Nephron (organoid): ENCODE results near the gene RNF212B.
"Not testable (repeated sequence)": the region's sequence is repeated elsewhere in the genome, so short reads cannot be mapped to it uniquely, and the experiment has no call there.

Source experiments
- H3K27ac Mint-ChIP-seq, 3 experiments: 2 replicates each; pipeline ENCODE4 v1.8.0; 2020; ENCODE audit warnings: mixed read lengths in 3 of 3, mild to moderate bottlenecking in 2 of 3, moderate library complexity in 1 of 3
- H3K27me3 Mint-ChIP-seq: 2 replicates; pipeline ENCODE4 v1.8.0; 2021; ENCODE audit warnings: low read depth, mild to moderate bottlenecking, moderate library complexity, mixed read lengths
- H3K36me3 Mint-ChIP-seq: 2 replicates; pipeline ENCODE4 v1.8.0; 2020; ENCODE audit warnings: low read depth, mixed read lengths
- H3K4me1 Mint-ChIP-seq: 2 replicates; pipeline ENCODE4 v1.8.0; 2020; ENCODE audit warnings: mixed read lengths
- H3K4me3 Mint-ChIP-seq, 3 experiments: 2 replicates each; pipeline ENCODE4 v1.8.0; 2020; ENCODE audit warnings: mild to moderate bottlenecking in 3 of 3, mixed read lengths in 3 of 3, moderate library complexity in 2 of 3
- H3K9me3 Mint-ChIP-seq: 2 replicates; pipeline ENCODE4 v1.8.0; 2020; ENCODE audit warnings: mixed read lengths
- TF ChIP-seq, protein P1 (sequence below), 3 experiments: fragments of 200-600 bp; sonication (generic); IDR thresholded peaks; one replicate each; pipeline ENCODE4 v1.5.0; 2021; ENCODE audit warnings: antibody characterized with exemption in 3 of 3; ENCODE audit not compliant: unreplicated experiment in 3 of 3

Gene RNF212B

GRCh38 chr14:23237772-23238594 is at the start of gene RNF212B:
Gene RNF212B, plus strand, starts transcription at chr14:23237936. Its CDS starts 2,410 bp downstream, at chr14:23240346.
- H3K4me3 Mint-ChIP-seq, result peak within 1 kb of the TSS; percentile 53 to 78 (median 74)
- no peaks in the 10 kb centered on the region for H3K9me3 Mint-ChIP-seq
- peaks cover 19% of the 10 kb centered on the region for H3K4me1 Mint-ChIP-seq
- H3K27me3 Mint-ChIP-seq, result no peaks in the 10 kb centered on the region
- H3K27ac Mint-ChIP-seq, result peak within 1 kb of the TSS; percentile 89 to 94 (median 93)
- no peaks in the 10 kb centered on the region for H3K36me3 Mint-ChIP-seq
- TF ChIP-seq, protein P1, sequence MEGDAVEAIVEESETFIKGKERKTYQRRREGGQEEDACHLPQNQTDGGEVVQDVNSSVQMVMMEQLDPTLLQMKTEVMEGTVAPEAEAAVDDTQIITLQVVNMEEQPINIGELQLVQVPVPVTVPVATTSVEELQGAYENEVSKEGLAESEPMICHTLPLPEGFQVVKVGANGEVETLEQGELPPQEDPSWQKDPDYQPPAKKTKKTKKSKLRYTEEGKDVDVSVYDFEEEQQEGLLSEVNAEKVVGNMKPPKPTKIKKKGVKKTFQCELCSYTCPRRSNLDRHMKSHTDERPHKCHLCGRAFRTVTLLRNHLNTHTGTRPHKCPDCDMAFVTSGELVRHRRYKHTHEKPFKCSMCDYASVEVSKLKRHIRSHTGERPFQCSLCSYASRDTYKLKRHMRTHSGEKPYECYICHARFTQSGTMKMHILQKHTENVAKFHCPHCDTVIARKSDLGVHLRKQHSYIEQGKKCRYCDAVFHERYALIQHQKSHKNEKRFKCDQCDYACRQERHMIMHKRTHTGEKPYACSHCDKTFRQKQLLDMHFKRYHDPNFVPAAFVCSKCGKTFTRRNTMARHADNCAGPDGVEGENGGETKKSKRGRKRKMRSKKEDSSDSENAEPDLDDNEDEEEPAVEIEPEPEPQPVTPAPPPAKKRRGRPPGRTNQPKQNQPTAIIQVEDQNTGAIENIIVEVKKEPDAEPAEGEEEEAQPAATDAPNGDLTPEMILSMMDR (IDR thresholded peaks at IDR 0.05; ENCODE audit: unreplicated experiment in 3 of 3), result no peak

GRCh38 chr14:23193432-23193831 is 44.3 kb upstream of the RNF212B start:
- no peak overlapping the region for H3K4me3 Mint-ChIP-seq
- H3K27me3 Mint-ChIP-seq, result no peaks in the 10 kb centered on the region
- H3K27ac Mint-ChIP-seq, result peak overlapping the region; percentile 43 to 82 (median 68)
- no peaks in the 10 kb centered on the region for H3K36me3 Mint-ChIP-seq
- TF ChIP-seq, protein P1 (IDR thresholded peaks at IDR 0.05; ENCODE audit: unreplicated experiment in 3 of 3), result no peak
- no peaks in the 10 kb centered on the region for H3K9me3 Mint-ChIP-seq
- H3K4me1 Mint-ChIP-seq, result peaks cover 5% of the 10 kb centered on the region

GRCh38 chr14:23195552-23196101 is 42.1 kb upstream of the RNF212B start:
- no peak overlapping the region for H3K27ac Mint-ChIP-seq
- peaks cover 5% of the 10 kb centered on the region for H3K4me1 Mint-ChIP-seq
- H3K9me3 Mint-ChIP-seq, result no peaks in the 10 kb centered on the region
- H3K36me3 Mint-ChIP-seq, result no peaks in the 10 kb centered on the region
- no peak overlapping the region for H3K4me3 Mint-ChIP-seq
- TF ChIP-seq, protein P1 (IDR thresholded peaks at IDR 0.05; ENCODE audit: unreplicated experiment in 3 of 3), result no peak
- H3K27me3 Mint-ChIP-seq, result no peaks in the 10 kb centered on the region

GRCh38 chr14:23196487-23196886 is 41.2 kb upstream of the RNF212B start:
- not testable (repeated sequence) for H3K27ac Mint-ChIP-seq, H3K36me3 Mint-ChIP-seq

GRCh38 chr14:23199141-23199540 is 38.6 kb upstream of the RNF212B start:
- not testable (repeated sequence) for H3K27ac Mint-ChIP-seq, H3K27me3 Mint-ChIP-seq, H3K9me3 Mint-ChIP-seq, H3K4me1 Mint-ChIP-seq, H3K4me3 Mint-ChIP-seq, H3K36me3 Mint-ChIP-seq

More at GRCh38 chr14:23196487-23196886, 41.2 kb upstream of the RNF212B start:
- H3K9me3 Mint-ChIP-seq, H3K4me1 Mint-ChIP-seq, H3K4me3 Mint-ChIP-seq, H3K27me3 Mint-ChIP-seq: not testable (repeated sequence)

GRCh38 chr14:23202001-23202400 is 35.7 kb upstream of the RNF212B start:
- H3K4me3 Mint-ChIP-seq, result no peak overlapping the region
- TF ChIP-seq, protein P1 (IDR thresholded peaks at IDR 0.05; ENCODE audit: unreplicated experiment in 3 of 3), result no peak
- H3K27ac Mint-ChIP-seq, result no peak overlapping the region
- no peaks in the 10 kb centered on the region for H3K27me3 Mint-ChIP-seq
- no peaks in the 10 kb centered on the region for H3K9me3 Mint-ChIP-seq
- H3K36me3 Mint-ChIP-seq, result no peaks in the 10 kb centered on the region
- H3K4me1 Mint-ChIP-seq, result no peaks in the 10 kb centered on the region
